Bone marrow (tissue), 2 donors: ENCODE data around the gene SPARCL1.
"Not testable (repeated sequence)": the region's sequence is repeated elsewhere in the genome, so short reads cannot be mapped to it uniquely, and the experiment has no call there.

Experiments used
- DNase-seq, 2 donors: peaks; one replicate each; lab custom pipeline; 2025; lab: John Stamatoyannopoulos, UW

The SPARCL1 gene

DNA sequence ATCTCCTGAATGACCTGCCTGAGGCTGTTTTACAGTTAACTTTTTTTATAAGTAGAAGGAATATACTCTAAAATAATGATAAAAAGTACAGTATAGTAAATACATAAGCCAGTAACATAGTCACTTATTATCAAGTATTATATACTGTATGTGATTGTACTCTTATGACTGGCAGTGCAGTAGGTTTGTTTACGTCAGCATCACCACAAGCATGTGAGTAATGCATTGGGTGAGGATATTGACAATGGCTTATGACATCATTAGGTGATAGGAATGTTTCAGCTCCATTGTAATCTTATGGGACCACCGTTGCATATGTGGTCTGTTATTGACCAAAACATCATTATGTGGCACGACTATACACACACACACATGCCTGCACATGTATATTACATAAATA is 86.3 kb downstream of the SPARCL1 start:
- no peak for DNase-seq

DNA sequence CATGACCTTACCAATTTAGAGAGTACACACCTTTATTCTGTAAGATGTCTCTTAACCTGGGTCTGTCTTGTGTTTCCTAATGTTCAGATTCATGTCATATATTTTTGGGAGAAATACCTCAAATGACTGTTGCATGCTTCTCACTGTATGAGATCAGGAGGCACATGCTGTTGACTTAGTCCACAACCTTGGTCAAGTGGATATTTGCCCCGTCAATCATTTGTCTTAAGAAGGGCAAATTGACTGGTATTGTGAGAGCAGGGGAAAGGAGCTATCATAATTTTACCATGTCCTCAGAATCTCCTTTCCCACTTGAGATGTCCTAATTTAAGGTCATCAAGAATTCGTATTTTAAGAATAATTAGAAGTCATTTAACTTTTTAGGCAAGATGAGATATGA is 95.8 kb downstream of the SPARCL1 start:
- no peak for DNase-seq

DNA sequence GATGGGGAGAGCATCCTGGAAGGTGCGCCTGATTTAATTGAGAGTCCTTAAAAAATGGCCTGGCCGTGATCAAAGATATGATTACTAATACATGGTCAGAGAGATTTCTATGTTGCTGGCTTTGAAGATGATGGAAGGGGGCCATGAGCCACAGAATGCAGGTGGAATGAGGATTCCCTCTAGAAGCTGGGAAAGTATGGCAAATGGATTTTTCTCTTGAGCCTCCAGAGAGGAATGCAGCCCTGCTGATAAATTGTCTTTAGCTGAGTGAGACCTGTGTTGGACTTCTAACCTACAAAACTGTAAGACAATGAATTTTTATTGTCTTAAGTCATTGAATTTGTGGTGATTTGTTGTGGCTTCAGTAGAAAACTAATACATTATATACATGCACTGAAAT is 99.1 kb downstream of the SPARCL1 start:
- no peak for DNase-seq

DNA sequence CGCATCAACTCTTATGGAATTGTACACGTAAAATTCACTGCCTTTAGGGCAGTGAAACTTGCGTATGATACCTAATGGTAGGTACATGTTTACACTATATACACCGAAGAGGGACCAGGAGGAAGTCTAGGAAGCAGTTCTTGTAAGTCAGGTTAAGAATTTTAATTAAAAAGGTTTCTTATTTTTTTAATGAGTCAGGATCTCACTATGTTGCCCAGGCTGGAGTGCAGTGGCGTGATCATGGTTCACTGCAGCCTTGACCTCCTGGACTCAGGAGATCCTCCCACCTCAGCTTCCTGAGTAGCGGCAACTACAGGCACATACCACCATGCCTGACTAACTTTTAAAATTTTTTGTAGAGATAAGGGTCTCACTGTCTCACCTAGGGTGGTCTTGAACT is 100.2 kb downstream of the SPARCL1 start:
- no peak for DNase-seq

DNA sequence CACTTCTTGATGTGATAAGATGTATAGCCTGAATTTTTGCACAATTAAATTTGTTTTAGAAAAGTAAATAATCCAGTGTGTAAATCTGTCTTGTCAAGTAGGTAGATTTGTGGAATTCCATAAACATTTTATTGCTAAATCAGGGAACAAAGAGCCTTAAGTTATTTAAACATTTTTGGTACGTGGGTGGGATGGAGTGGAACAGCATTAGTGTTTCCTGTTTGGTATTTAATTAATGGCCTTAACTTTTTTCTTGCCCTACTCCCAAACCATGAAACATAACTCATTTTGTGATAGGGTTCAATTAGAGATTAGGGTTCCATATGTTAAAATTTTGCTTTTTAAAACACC is 101.7 kb downstream of the SPARCL1 start:
- DNase-seq, result no peak

GRCh38 chr4:87426865-87427517 is 102.2 kb downstream of the SPARCL1 start:
- DNase-seq, result no peak

DNA sequence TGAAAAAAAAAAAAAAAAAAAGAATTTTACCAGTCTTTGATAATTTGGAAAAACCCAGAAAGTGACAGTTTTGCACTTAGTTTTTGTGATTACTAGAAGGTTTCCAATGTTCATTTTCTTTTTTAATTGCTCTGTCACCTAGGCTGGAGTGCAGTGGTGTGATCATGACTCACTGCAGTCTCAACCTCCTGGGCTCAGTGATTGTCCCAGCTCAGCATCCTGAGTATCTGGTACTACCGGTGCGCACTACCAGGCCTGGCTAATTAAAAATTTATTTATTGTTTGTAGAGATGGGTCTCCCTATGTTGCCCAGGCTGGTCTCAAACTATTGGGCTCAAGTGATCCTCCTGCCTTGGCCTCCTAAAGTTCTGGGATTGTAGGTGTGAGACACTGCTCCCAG is 103.5 kb downstream of the SPARCL1 start:
- no peak for DNase-seq

DNA sequence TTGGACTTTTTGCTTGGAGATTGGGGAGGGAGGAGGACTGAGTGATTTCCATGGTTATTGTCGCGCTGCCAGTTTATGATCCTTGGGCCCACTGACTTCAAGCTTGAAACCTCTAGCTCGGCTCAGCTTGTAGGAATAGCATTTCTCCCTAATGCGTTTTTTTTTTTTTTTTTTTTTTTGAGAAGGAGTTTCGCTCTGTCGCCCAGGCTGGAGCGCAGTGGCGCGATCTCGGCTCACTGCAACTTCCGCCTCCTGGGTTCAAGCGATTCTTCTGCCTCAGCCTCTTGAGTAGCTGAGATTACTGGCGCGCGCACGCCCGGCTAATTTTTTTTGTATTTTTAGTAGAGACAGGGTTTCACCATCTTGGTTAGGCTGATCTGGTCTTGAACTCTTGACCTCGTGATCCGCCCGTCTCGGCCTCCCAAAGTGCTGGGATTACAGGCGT is 105.1 kb downstream of the SPARCL1 start:
- not testable (repeated sequence) for DNase-seq
